OCI-LY3 (cell line): Measurements from ENCODE around the gene IFT88.

Source experiments
- EZH2phosphoT487 ChIP-seq: fragments of 200-600 bp; shearing (Covaris generic); IDR thresholded peaks from 2 replicates; pipeline ENCODE4 v1.6.1; 2018; ENCODE audit warnings: antibody characterized with exemption, mixed run types, low read depth
- TF ChIP-seq, protein P1 (sequence below): fragments of 200-600, 300-600 bp; sonication (generic); IDR thresholded peaks from 2 replicates; pipeline ENCODE4 v1.5.1; 2014; ENCODE audit warnings: antibody characterized with exemption, low read length, low read depth

DNA sequence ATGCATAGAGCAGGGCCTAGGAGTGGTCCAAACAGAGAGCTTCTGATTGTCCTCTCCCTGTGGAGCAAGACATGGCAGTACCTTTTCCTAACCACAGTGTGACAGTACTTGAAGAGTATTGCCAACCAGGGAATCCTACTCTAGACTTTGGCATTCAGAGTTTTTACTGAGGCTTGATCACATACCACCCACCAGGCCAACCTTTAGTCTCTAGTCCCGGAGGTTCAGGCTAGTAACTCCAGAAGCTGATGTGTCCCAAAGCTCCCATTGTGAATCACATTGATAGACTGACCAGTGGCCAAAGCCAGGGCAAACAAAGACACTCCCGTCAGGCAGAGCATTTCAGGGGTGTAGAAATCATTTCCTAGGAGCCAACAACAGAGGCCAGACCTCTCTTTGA, 18.4 kb downstream of the IFT88 start:
- TF ChIP-seq, protein P1, sequence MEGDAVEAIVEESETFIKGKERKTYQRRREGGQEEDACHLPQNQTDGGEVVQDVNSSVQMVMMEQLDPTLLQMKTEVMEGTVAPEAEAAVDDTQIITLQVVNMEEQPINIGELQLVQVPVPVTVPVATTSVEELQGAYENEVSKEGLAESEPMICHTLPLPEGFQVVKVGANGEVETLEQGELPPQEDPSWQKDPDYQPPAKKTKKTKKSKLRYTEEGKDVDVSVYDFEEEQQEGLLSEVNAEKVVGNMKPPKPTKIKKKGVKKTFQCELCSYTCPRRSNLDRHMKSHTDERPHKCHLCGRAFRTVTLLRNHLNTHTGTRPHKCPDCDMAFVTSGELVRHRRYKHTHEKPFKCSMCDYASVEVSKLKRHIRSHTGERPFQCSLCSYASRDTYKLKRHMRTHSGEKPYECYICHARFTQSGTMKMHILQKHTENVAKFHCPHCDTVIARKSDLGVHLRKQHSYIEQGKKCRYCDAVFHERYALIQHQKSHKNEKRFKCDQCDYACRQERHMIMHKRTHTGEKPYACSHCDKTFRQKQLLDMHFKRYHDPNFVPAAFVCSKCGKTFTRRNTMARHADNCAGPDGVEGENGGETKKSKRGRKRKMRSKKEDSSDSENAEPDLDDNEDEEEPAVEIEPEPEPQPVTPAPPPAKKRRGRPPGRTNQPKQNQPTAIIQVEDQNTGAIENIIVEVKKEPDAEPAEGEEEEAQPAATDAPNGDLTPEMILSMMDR = no peak
- TF ChIP-seq EZH2phosphoT487 = no peak
